K562 (cell line): ENCODE measurements around the gene CYP26A1. TPM values are rescaled to one million over a fixed set of nuclear protein-coding genes. Genes with fewer than 3 reads are reported as not detected.

Source experiments
- BRCA1 ChIP-seq, 2 experiments: fragments of 450-650 bp in 1 of 2; sonication (generic) in 1 of 2; formaldehyde crosslinking in 1 of 2; IDR thresholded peaks; 2 replicates each; pipeline versions ENCODE4 v1.5.0 to v1.6.1; 2017 to 2020; ENCODE audit warnings: mild to moderate bottlenecking in 1 of 2, missing genetic modification reagents in 1 of 2
- CBX8 ChIP-seq: fragments of 200-600 bp; sonication (generic); IDR thresholded peaks from 2 replicates; pipeline ENCODE4 v1.6.1; 2012; ENCODE audit warnings: borderline replicate concordance, mixed run types, low read depth, mild to moderate bottlenecking, moderate library complexity, mixed read lengths, low read length, control low read depth, inconsistent platforms; ENCODE audit not compliant: poor library complexity, severe bottlenecking; ENCODE audit errors: extremely low read depth
- DNMT1 ChIP-seq: fragments of 450-650 bp; IDR thresholded peaks from 2 replicates; pipeline ENCODE4 v1.6.1; 2016; ENCODE audit warnings: antibody characterized with exemption, mild to moderate bottlenecking
- ELF1 ChIP-seq: fragments of 200-800 bp; sonication (Bioruptor generic); IDR thresholded peaks from 2 replicates; pipeline ENCODE4 v1.6.1; 2016; ENCODE audit warnings: missing genetic modification characterization, missing compliant biosample characterization
- FOXM1 ChIP-seq, 2 experiments: fragments of 450-650 bp in 1 of 2; sonication (generic) in 1 of 2; formaldehyde crosslinking in 1 of 2; IDR thresholded peaks; 2 replicates each; pipeline versions ENCODE4 v1.6.1 to v1.9.0; 2017 to 2022; ENCODE audit warnings: low read depth in 2 of 2, mild to moderate bottlenecking in 2 of 2, missing genetic modification reagents in 1 of 2, moderate library complexity in 1 of 2
- GATA2 ChIP-seq: sonication (generic); formaldehyde crosslinking; IDR thresholded peaks from 2 replicates; pipeline ENCODE4 v1.4.0; 2020; ENCODE audit warnings: mild to moderate bottlenecking, missing genetic modification reagents
- GTF2E2 ChIP-seq: fragments of 200-800 bp; sonication (Bioruptor generic); IDR thresholded peaks from 2 replicates; pipeline ENCODE4 v1.6.1; 2016; ENCODE audit warnings: missing genetic modification characterization, missing compliant biosample characterization
- HDAC3 ChIP-seq: fragments of 450-650 bp; IDR thresholded peaks from 2 replicates; pipeline ENCODE4 v1.6.1; 2018; ENCODE audit warnings: borderline replicate concordance, mild to moderate bottlenecking, moderate library complexity; ENCODE audit not compliant: partially characterized antibody
- MAFF ChIP-seq: IDR thresholded peaks from 2 replicates; pipeline ENCODE4 v1.6.1; 2012; ENCODE audit warnings: low read length, improper control_type of control experiment
- MTA2 ChIP-seq: fragments of 450-650 bp; IDR thresholded peaks from 2 replicates; pipeline ENCODE4 v1.6.1; 2016; ENCODE audit warnings: low read depth
- MYBL2 ChIP-seq, 2 experiments: fragments of 450-650 bp in 1 of 2; sonication (generic) in 1 of 2; formaldehyde crosslinking in 1 of 2; IDR thresholded peaks; 2 replicates each; pipeline versions ENCODE4 v1.6.1 to v1.8.1; 2017 to 2022; ENCODE audit warnings: borderline replicate concordance in 1 of 2, inconsistent platforms in 1 of 2, low read depth in 1 of 2, mild to moderate bottlenecking in 1 of 2, missing genetic modification reagents in 1 of 2, moderate library complexity in 1 of 2
- NCOA2 ChIP-seq, 2 experiments: fragments of 450-650 bp; IDR thresholded peaks; 2 replicates each; pipeline ENCODE4 v1.6.1; 2018; ENCODE audit warnings: mild to moderate bottlenecking in 2 of 2, moderate library complexity in 1 of 2; ENCODE audit not compliant: partially characterized antibody in 2 of 2
- NFIC ChIP-seq: fragments of 450-650 bp; IDR thresholded peaks from 2 replicates; pipeline ENCODE4 v1.6.1; 2017; ENCODE audit warnings: mild to moderate bottlenecking, inconsistent platforms
- RHOXF2B ChIP-seq: fragments of 250-450 bp; sonication (Bioruptor Pico); conservative IDR thresholded peaks from 2 replicates; pipeline ENCODE4 v1.5.1; 2021
- SMARCA4 ChIP-seq: fragments of 450-650 bp; IDR thresholded peaks from 2 replicates; pipeline ENCODE4 v1.6.1; 2016
- SMARCB1 ChIP-seq: IDR thresholded peaks from 2 replicates; pipeline ENCODE4 v1.6.1; 2011; ENCODE audit warnings: improper control_type of control experiment, low read depth; ENCODE audit not compliant: insufficient read length
- SMARCE1 ChIP-seq: fragments of 450-650 bp; IDR thresholded peaks from 2 replicates; pipeline ENCODE4 v1.7.1; 2016; ENCODE audit warnings: mild to moderate bottlenecking
- TAF7 ChIP-seq: fragments of 450-650 bp; IDR thresholded peaks from 2 replicates; pipeline ENCODE4 v1.6.1; 2016; ENCODE audit warnings: missing genetic modification characterization, missing compliant biosample characterization
- THAP12 ChIP-seq: fragments of 250-450 bp; sonication (Bioruptor Pico); IDR thresholded peaks from 2 replicates; pipeline ENCODE4 v1.9.0; 2021; ENCODE audit warnings: mild to moderate bottlenecking, inconsistent platforms
- ZNF347 ChIP-seq: fragments of 450-650 bp; formaldehyde crosslinking; IDR thresholded peaks from 2 replicates; pipeline ENCODE4 v1.4.0; 2020; ENCODE audit warnings: low read depth, mild to moderate bottlenecking, moderate library complexity
- ZNF354B ChIP-seq: fragments of 250-450 bp; sonication (Bioruptor Pico); IDR thresholded peaks from 2 replicates; pipeline ENCODE4 v1.4.0; 2020
- ZNF384 ChIP-seq: IDR thresholded peaks from 2 replicates; pipeline ENCODE4 v1.6.1; 2012; ENCODE audit warnings: low read depth, low read length, improper control_type of control experiment
- ZNF57 ChIP-seq: fragments of 450-650 bp; formaldehyde crosslinking; IDR thresholded peaks from 2 replicates; pipeline ENCODE4 v1.4.0; 2020; ENCODE audit warnings: mild to moderate bottlenecking, moderate library complexity
- polyA plus RNA-seq, 8 experiments: library from polyadenylated mRNA; depleted of rRNA in 4 of 8; stranded (reverse) in 5 of 8; unstranded in 3 of 8; fragments of >200 nt; fragmentation: Nextera tagmentation in 2 of 8; fragmentation: Illumina TruSeq in 1 of 8; extraction: Ambion mirVana in 2 of 8; extraction: Trizol in 1 of 8; gene quantifications; 2 replicates each; pipeline versions ENCODE4 v1.2.1 to v1.2.3, GENCODE V29; 2011 to 2014; ENCODE audit warnings: inconsistent platforms in 1 of 8, missing spikeins in 1 of 8
- total RNA-seq, 7 experiments: library from RNA; depleted of rRNA in 6 of 7; stranded (reverse); fragments of >200 nt in 6 of 7; fragmentation: Illumina TruSeq in 2 of 7; extraction: Trizol in 2 of 7; gene quantifications; 2 replicates each; pipeline versions ENCODE4 v1.2.1 to v1.2.3, GENCODE V29; 2011 to 2021; ENCODE audit warnings: low replicate concordance in 1 of 7
- TF ChIP-seq, protein P1 (sequence below): fragments of 250-450 bp; sonication (Bioruptor Pico); IDR thresholded peaks from 2 replicates; pipeline ENCODE4 v1.8.0; 2022; ENCODE audit warnings: inconsistent platforms

Gene CYP26A1
- total and polyA plus RNA-seq, 9 of the 15 experiments (the other 6 are each of a cell fraction or from before 2014, with no cell fraction given), result 0.11 to 5.1 (median 1.6) TPM

GRCh38 chr10:93077860-93078337, 4.2 kb downstream of the CYP26A1 start (continued):
- TF ChIP-seq SMARCE1 (peak; percentile 85), ZNF384 (no peak), ZNF354B (no peak), RHOXF2B (no peak), SMARCA4 (peak; percentile 90), MAFF (peak; percentile 44; the same call in 1 of the 2 replicates), HDAC3 (peak; percentile 76), NCOA2 (IDR thresholded peaks at IDR 0.05; ENCODE audit: partially characterized antibody in 2 of 2) (no peak), GTF2E2 (no peak), SMARCB1 (no peak), CBX8 (no peak), BRCA1 (IDR thresholded peaks at IDR 0.05) (no peak), BRCA1 (CRISPR knock-in tag; IDR thresholded peaks at IDR 0.05) (no peak), MTA2 (peak; percentile 85), NFIC (peak; percentile 77), ELF1 (tag) (no peak), TAF7 (no peak), THAP12 (CRISPR knock-in tag) (no peak), GATA2 (peak; percentile 78), ZNF347 (CRISPR knock-in tag) (no peak), ZNF57 (no peak), DNMT1 (no peak), MYBL2 (IDR thresholded peaks at IDR 0.05; ENCODE audit: low read depth) (no peak), MYBL2 (CRISPR knock-in tag; IDR thresholded peaks at IDR 0.05; ENCODE audit: borderline replicate concordance) (no peak), FOXM1 (IDR thresholded peaks at IDR 0.05; ENCODE audit: low read depth) (peak; percentile 87), FOXM1 (CRISPR knock-in tag; IDR thresholded peaks at IDR 0.05; ENCODE audit: low read depth) (no peak)
- TF ChIP-seq, protein P1, sequence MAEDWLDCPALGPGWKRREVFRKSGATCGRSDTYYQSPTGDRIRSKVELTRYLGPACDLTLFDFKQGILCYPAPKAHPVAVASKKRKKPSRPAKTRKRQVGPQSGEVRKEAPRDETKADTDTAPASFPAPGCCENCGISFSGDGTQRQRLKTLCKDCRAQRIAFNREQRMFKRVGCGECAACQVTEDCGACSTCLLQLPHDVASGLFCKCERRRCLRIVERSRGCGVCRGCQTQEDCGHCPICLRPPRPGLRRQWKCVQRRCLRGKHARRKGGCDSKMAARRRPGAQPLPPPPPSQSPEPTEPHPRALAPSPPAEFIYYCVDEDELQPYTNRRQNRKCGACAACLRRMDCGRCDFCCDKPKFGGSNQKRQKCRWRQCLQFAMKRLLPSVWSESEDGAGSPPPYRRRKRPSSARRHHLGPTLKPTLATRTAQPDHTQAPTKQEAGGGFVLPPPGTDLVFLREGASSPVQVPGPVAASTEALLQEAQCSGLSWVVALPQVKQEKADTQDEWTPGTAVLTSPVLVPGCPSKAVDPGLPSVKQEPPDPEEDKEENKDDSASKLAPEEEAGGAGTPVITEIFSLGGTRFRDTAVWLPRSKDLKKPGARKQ (CRISPR knock-in tag), result no peak
